Measurements from ENCODE around the gene GBP2. TPM values are rescaled to one million over a fixed set of nuclear protein-coding genes. Genes with fewer than 3 reads are reported as not detected.

GBP2 gene
- 0.53 to 0.97 TPM (median 0.76 TPM) in 5 replicates for total RNA-seq (2022; extraction: Qiagen RNA extraction)

GRCh38 chr1:89125913-89126580 lies at the start of gene GBP2:
GBP2 (minus strand) TSS chr1:89126114; CDS start chr1:89121966, 4,148 bp downstream.

GRCh38 chr1:89065079-89065868 lies 60.6 kb downstream of the GBP2 start, which contains the start of gene GBP1:
GBP1 (minus strand) TSS chr1:89065208; CDS start chr1:89063234, 1,974 bp downstream.

Other genes starting within 250 kb of the GBP2 start
- 22.9 to 28.6 TPM (median 24.9 TPM) in 5 replicates for gene GTF2B, start 234.5 kb downstream of the GBP2 start, total RNA-seq (2022; extraction: Qiagen RNA extraction)
- 6.9 to 9.0 TPM (median 7.7 TPM) in 5 replicates for gene KYAT3, start 133.5 kb downstream of the GBP2 start, total RNA-seq (2022; extraction: Qiagen RNA extraction)
- 1.8 to 2.9 TPM (median 1.9 TPM) in 5 replicates for gene RBMXL1, start 133.5 kb downstream of the GBP2 start, total RNA-seq (2022; extraction: Qiagen RNA extraction)
- gene GBP3, start 103.2 kb downstream of the GBP2 start, total RNA-seq (2022; extraction: Qiagen RNA extraction), result 0.73 to 2.4 TPM (median 1.1 TPM) in 5 replicates
- gene GBP1, start 60.9 kb downstream of the GBP2 start, total RNA-seq (2022; extraction: Qiagen RNA extraction), result 0.09 to 0.16 TPM (median 0.13 TPM) in 5 replicates
- gene GBP7, start 49.9 kb upstream of the GBP2 start, total RNA-seq (2022; extraction: Qiagen RNA extraction), result not detected in 5 replicates
- 0.02 TPM in 1 of 5 replicates, not detected in the others for gene GBP4, start 72.8 kb upstream of the GBP2 start, total RNA-seq (2022; extraction: Qiagen RNA extraction)
- gene GBP5, start 146.7 kb upstream of the GBP2 start, total RNA-seq (2022; extraction: Qiagen RNA extraction), result 0.06 to 0.10 TPM in 2 of 5 replicates, not detected in the others
- gene GBP6, start 237.9 kb upstream of the GBP2 start, total RNA-seq (2022; extraction: Qiagen RNA extraction), result not detected in 5 replicates